Measurements from ENCODE around the gene CCL4.
"Not testable (repeated sequence)": the region's sequence is repeated elsewhere in the genome, so short reads cannot be mapped to it uniquely, and the experiment has no call there.

CCL4 gene

GRCh38 chr17:36115649-36115977 lies 12.0 kb downstream of the CCL4 start:
- DNase-seq (ENCODE audit: extremely low read depth in 1 of 2, low read depth in 1 of 2): not testable (repeated sequence)

GRCh38 chr17:36117505-36118382 lies 14.1 kb downstream of the CCL4 start:
- DNase-seq (ENCODE audit: extremely low read depth in 1 of 2, low read depth in 1 of 2): no peak

- DNase-seq (ENCODE audit: extremely low read depth in 1 of 2, low read depth in 1 of 2): no peak
Observed at GRCh38 chr17:36118477-36119353, 15.1 kb downstream of the CCL4 start.

GRCh38 chr17:36120221-36120620 lies 16.6 kb downstream of the CCL4 start:
- no peak for DNase-seq (ENCODE audit: extremely low read depth in 1 of 2, low read depth in 1 of 2)

- DNase-seq (ENCODE audit: extremely low read depth in 1 of 2, low read depth in 1 of 2): not testable (repeated sequence)
Observed at GRCh38 chr17:36121099-36121498, 17.5 kb downstream of the CCL4 start.

GRCh38 chr17:36123431-36123830 lies 19.8 kb downstream of the CCL4 start:
- DNase-seq (ENCODE audit: extremely low read depth in 1 of 2, low read depth in 1 of 2): no peak

- DNase-seq (ENCODE audit: extremely low read depth in 1 of 2, low read depth in 1 of 2): no peak
Observed at GRCh38 chr17:36124879-36125824, 21.5 kb downstream of the CCL4 start.

GRCh38 chr17:36127199-36127893 lies 23.7 kb downstream of the CCL4 start:
- no peak for DNase-seq (ENCODE audit: extremely low read depth in 1 of 2, low read depth in 1 of 2)

- no peak for DNase-seq (ENCODE audit: extremely low read depth in 1 of 2, low read depth in 1 of 2)
Observed at GRCh38 chr17:36127911-36128310, 24.3 kb downstream of the CCL4 start.

- no peak for DNase-seq (ENCODE audit: extremely low read depth in 1 of 2, low read depth in 1 of 2)
Observed at GRCh38 chr17:36128411-36128978, 24.9 kb downstream of the CCL4 start.

- DNase-seq (ENCODE audit: extremely low read depth in 1 of 2, low read depth in 1 of 2): no peak
Observed at GRCh38 chr17:36129616-36130015, 26.0 kb downstream of the CCL4 start.

- no peak for DNase-seq (ENCODE audit: extremely low read depth in 1 of 2, low read depth in 1 of 2)
Observed at GRCh38 chr17:36130346-36130745, 26.7 kb downstream of the CCL4 start.

GRCh38 chr17:36131421-36131820 lies 27.8 kb downstream of the CCL4 start:
- no peak for DNase-seq (ENCODE audit: extremely low read depth in 1 of 2, low read depth in 1 of 2)

- DNase-seq (ENCODE audit: extremely low read depth in 1 of 2, low read depth in 1 of 2): no peak
Observed at GRCh38 chr17:36131931-36132330, 28.3 kb downstream of the CCL4 start.

GRCh38 chr17:36132421-36132831 lies 28.8 kb downstream of the CCL4 start:
- no peak for DNase-seq (ENCODE audit: extremely low read depth in 1 of 2, low read depth in 1 of 2)

- no peak for DNase-seq (ENCODE audit: extremely low read depth in 1 of 2, low read depth in 1 of 2)
Observed at GRCh38 chr17:36133602-36134236, 30.1 kb downstream of the CCL4 start.

GRCh38 chr17:36135465-36135864 lies 31.8 kb downstream of the CCL4 start:
- DNase-seq (ENCODE audit: extremely low read depth in 1 of 2, low read depth in 1 of 2): no peak

- no peak for DNase-seq (ENCODE audit: extremely low read depth in 1 of 2, low read depth in 1 of 2)
Observed at GRCh38 chr17:36136036-36136435, 32.4 kb downstream of the CCL4 start.

GRCh38 chr17:36136439-36136838 lies 32.8 kb downstream of the CCL4 start:
- DNase-seq (ENCODE audit: extremely low read depth in 1 of 2, low read depth in 1 of 2): no peak
